AG04450 (cell line): Measurements from ENCODE around the gene CTBP2. TPM values are rescaled to one million over a fixed set of nuclear protein-coding genes. Genes with fewer than 3 reads are reported as not detected.
"Not testable (repeated sequence)": the region's sequence is repeated elsewhere in the genome, so short reads cannot be mapped to it uniquely, and the experiment has no call there.

Experiments used
- CTCF ChIA-PET: fragments of 300-600, 350-600 bp; formaldehyde crosslinking; extraction: SDS; loops from one replicate; lab custom pipeline; 2022; ENCODE audit warnings: antibody characterized with exemption, inconsistent platforms; lab: Charles Lee
- POLR2A ChIA-PET: fragments of 350-600 bp; formaldehyde crosslinking; extraction: SDS; loops from one replicate; lab custom pipeline; 2021; ENCODE audit warnings: antibody characterized with exemption, inconsistent platforms; lab: Yijun Ruan, JAX
- DNase-seq: peaks from one replicate; pipeline ENCODE4 v3.0.0-alpha.2; 2011; ENCODE audit warnings: low read depth, low spot score
- H3K27ac ChIP-seq: one replicate; pipeline ENCODE4 v1.5.1; 2012; ENCODE audit warnings: low read depth, low read length, control low read depth
- H3K27me3 ChIP-seq: one replicate; pipeline ENCODE4 v1.6.0; 2012; ENCODE audit warnings: low read length; ENCODE audit not compliant: control insufficient read depth, insufficient read depth
- H3K4me3 ChIP-seq: 2 replicates; pipeline ENCODE4 v1.5.1; 2011; ENCODE audit warnings: mild to moderate bottlenecking, low read depth, low read length, control low read depth
- H3K9me3 ChIP-seq: 2 replicates; pipeline ENCODE4 v1.5.1; 2012; ENCODE audit warnings: low read length; ENCODE audit not compliant: control insufficient read depth, insufficient read depth
- polyA plus RNA-seq: library from polyadenylated mRNA; depleted of rRNA; stranded (reverse); fragments of >200 nt; gene quantifications from 2 replicates; pipeline ENCODE4 v1.2.3, GENCODE V29; 2011
- TF ChIP-seq, protein P1 (sequence below): IDR thresholded peaks from 2 replicates; pipeline ENCODE4 v1.5.1; 2011; ENCODE audit warnings: low read depth, low read length, control low read depth, inconsistent platforms

CTBP2 gene
- polyA plus RNA-seq, 1 experiment, result 52.5 TPM

DNA sequence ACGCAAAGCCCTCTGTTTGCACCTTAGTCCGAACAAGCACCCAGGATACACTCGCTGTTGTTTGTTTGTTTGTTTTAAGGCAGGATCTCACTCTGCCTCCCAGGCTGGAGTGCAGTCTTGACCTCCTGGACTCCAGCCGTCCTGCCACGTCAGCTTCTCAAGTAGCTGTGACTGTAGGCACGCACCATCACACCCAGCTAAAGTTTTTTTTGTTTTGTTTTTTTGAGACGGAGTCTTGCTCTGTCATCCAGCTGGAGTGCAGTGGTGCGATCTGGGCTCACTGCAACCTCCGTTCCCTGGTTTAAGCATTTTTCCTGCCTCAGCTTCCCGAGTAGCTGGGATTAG is 76.8 kb downstream of the CTBP2 start:
- Histone ChIP-seq H3K4me3 (no peak overlapping the region), H3K27ac (peak overlapping the region; percentile 96), H3K27me3 (no peaks in the 10 kb centered on the region), H3K9me3 (no peaks in the 10 kb centered on the region; the same call in 1 of the 2 replicates)
- TF ChIP-seq, protein P1, sequence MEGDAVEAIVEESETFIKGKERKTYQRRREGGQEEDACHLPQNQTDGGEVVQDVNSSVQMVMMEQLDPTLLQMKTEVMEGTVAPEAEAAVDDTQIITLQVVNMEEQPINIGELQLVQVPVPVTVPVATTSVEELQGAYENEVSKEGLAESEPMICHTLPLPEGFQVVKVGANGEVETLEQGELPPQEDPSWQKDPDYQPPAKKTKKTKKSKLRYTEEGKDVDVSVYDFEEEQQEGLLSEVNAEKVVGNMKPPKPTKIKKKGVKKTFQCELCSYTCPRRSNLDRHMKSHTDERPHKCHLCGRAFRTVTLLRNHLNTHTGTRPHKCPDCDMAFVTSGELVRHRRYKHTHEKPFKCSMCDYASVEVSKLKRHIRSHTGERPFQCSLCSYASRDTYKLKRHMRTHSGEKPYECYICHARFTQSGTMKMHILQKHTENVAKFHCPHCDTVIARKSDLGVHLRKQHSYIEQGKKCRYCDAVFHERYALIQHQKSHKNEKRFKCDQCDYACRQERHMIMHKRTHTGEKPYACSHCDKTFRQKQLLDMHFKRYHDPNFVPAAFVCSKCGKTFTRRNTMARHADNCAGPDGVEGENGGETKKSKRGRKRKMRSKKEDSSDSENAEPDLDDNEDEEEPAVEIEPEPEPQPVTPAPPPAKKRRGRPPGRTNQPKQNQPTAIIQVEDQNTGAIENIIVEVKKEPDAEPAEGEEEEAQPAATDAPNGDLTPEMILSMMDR, result no peak
- POLR2A ChIA-PET, result interaction anchor here (1.5 to 2.7 kb wide), 2 partner anchors 10 to 27 kb away, joined by 6 to 9 read pairs; no protein-coding TSS in a partner anchor
- peak; percentile 48 for DNase-seq
- CTCF ChIA-PET, result interaction anchor here (0.7 to 4.1 kb wide), 8 partner anchors 10 to 91 kb away, joined by 3 to 26 read pairs (median 3); no protein-coding TSS in a partner anchor

DNA sequence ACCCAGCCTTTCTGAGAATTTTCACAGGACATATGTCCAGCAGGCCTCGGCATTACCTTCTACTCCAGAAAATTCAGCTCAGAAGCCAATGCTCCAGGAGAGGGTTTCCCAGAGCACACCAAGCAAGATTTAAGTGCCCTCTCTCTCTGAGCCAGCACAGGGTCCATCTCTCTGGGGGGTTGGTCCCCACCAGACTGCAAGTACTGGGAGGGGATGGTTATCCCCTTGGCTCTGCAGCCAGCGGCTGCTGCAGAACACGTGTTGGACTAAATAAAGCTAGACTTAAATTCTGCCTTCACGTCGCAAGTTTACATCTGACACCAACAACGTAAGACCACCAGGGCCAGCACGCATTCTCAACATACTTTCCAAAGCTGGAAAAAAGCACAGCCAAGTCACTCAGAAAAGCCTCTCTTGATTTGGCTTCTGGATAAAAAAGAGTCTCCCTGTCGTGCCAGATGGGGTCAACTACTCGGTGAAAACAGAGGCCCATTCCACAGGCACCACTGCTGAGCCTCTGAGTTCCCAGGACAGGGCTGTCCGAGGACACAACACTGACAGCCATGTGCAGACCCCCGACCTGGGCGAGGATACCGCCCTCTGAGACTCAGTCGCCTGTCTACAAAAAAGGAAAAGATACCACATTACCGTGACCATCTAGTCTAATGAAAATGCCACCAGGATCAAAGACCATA is 77.3 kb downstream of the CTBP2 start:
- CTCF ChIA-PET, result interaction anchor here (1.0 to 4.1 kb wide), 5 partner anchors 10 to 90 kb away, joined by 3 to 26 read pairs (median 3); no protein-coding TSS in a partner anchor
- POLR2A ChIA-PET, result interaction anchor here (0.6 to 2.7 kb wide), 3 partner anchors 10 to 42 kb away, joined by 4 to 9 read pairs (median 6); no protein-coding TSS in a partner anchor

DNA sequence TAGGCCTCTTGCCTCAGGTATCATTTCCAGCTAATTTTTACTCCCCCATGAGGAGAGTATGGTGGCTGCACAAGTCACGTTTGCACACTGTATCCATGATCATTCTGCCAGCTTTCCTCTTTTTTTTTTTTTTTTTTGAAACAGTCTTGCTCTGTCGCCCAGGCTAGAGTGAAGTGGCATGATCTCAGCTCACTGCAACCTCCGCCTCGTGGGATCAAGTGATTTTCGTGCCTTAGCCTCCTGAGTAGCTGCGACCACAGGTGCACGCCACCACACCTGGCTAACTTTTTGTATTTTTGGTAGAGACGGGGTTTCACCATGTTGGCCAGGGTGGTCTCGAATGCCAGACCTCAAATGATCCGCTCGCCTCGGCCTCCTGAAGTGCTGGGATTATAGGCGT is 77.9 kb downstream of the CTBP2 start:
- CTCF ChIA-PET, result interaction anchor here (1.0 to 1.4 kb wide), 2 partner anchors 10 to 17 kb away, joined by 3 read pairs; no protein-coding TSS in a partner anchor

More for the DNA sequence above, 77.3 kb downstream of the CTBP2 start:
- peak overlapping the region; percentile 96 for H3K27ac ChIP-seq
- no peaks in the 10 kb centered on the region for H3K27me3 ChIP-seq
- no peak overlapping the region for H3K4me3 ChIP-seq
- no peaks in the 10 kb centered on the region; the same call in 1 of the 2 replicates for H3K9me3 ChIP-seq
- no peak for DNase-seq
- TF ChIP-seq, protein P1, result no peak

DNA sequence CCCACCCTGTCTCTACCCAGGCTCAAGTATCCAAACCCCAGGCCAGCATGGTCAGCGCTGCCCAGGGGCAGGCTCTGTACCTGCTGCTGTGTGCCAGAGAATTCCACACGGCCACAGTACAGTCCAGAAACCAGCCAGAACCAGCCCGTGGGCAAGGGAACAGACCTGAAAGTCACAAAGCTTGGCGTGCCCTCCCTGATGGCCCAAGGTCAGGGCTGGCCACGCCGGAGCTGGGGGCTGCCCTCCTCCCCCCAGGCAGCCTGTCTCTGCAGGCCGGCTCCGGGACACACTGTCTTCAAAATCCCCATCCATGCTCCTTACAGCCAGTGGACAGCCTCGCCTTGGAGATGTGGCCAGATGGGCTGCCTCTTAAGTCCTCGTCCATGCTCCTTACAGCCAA is 78.4 kb downstream of the CTBP2 start:
- Histone ChIP-seq H3K27me3 (no peaks in the 10 kb centered on the region), H3K27ac (no peak overlapping the region), H3K9me3 (no peaks in the 10 kb centered on the region; the same call in 1 of the 2 replicates), H3K4me3 (no peak overlapping the region)
- TF ChIP-seq, protein P1, result no peak
- no peak for DNase-seq
- ChIA-PET POLR2A (no interaction called here), CTCF (interaction anchor here (1.4 kb wide), 1 partner anchor 9 kb away, joined by 3 read pairs; no protein-coding TSS in a partner anchor)

More for the DNA sequence above, 77.9 kb downstream of the CTBP2 start:
- DNase-seq, H3K27ac ChIP-seq, H3K27me3 ChIP-seq, H3K9me3 ChIP-seq, H3K4me3 ChIP-seq, POLR2A ChIA-PET: not testable (repeated sequence)

DNA sequence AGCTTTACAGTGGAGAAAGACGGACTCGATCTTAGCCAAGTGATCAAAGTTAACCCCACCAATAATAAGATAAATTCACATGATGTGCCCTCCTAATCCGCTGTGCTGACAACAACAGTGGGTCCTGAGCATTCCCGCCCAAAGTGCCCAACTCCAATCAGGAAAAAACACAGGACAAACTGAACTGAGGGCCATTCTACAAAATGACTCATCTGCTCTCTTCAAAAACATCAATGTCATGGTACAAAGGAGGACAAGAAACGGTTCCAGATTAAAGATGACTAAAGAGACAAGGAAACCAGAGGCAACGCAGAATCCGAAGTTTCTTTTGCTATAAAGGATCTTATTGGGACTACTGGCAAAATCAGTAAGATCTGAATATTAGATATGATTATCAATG is 79.4 kb downstream of the CTBP2 start:
- POLR2A ChIA-PET, result no interaction called here
- Histone ChIP-seq H3K9me3 (no peaks in the 10 kb centered on the region; the same call in 1 of the 2 replicates), H3K27ac (no peak overlapping the region), H3K4me3 (no peak overlapping the region), H3K27me3 (no peaks in the 10 kb centered on the region)
- CTCF ChIA-PET, result interaction anchor here (1.3 kb wide), 1 partner anchor 33 kb away, joined by 7 read pairs; no protein-coding TSS in a partner anchor
- DNase-seq, result no peak
- TF ChIP-seq, protein P1, result no peak
